ENCODE measurements around the gene RGMA. TPM values are rescaled to one million over a fixed set of nuclear protein-coding genes. Genes with fewer than 3 reads are reported as not detected.

The RGMA gene
- total RNA-seq, 1 experiment from 2014 or later = 41.4 TPM

GRCh38 chr15:93001156-93001555 lies 87.9 kb downstream of the RGMA start:
- no peak overlapping the region for H3K27ac ChIP-seq (ENCODE audit: insufficient read length, low read depth, low read length)

More at GRCh38 chr15:93001156-93001555, 87.9 kb downstream of the RGMA start:
- Histone ChIP-seq H3K14ac (ENCODE audit: insufficient read depth, low read length) (no peak overlapping the region), H3K23ac (ENCODE audit: insufficient read length, low read depth, low read length) (no peak overlapping the region), H2BK15ac (ENCODE audit: low read depth, low read length) (no peak overlapping the region), H4K20me1 (ENCODE audit: control insufficient read depth, insufficient read depth, insufficient read length) (no peaks in the 10 kb centered on the region), H3K4me1 (ENCODE audit: insufficient read depth, low read length) (no peaks in the 10 kb centered on the region), H3K4ac (ENCODE audit: low read depth, low read length) (no peak overlapping the region), H2AFZ (ENCODE audit: low read length) (no peak overlapping the region), H3K79me1 (ENCODE audit: insufficient read depth, low read depth, low read length, poor library complexity, severe bottlenecking) (no peaks in the 10 kb centered on the region), H3K4me2 (ENCODE audit: insufficient read depth, insufficient read length, low read length) (no peak overlapping the region), H3K18ac (ENCODE audit: insufficient read length, low read depth, low read length) (no peak overlapping the region), H3K9ac (ENCODE audit: extremely low read depth, insufficient read length, low read length) (no peak overlapping the region), H4K8ac (replicated peaks; ENCODE audit: insufficient read length, low read depth, low read length) (no peak overlapping the region), H2BK120ac (ENCODE audit: low read depth, low read length, poor library complexity, severe bottlenecking) (no peak overlapping the region), H4K5ac (ENCODE audit: insufficient read length, low read depth, low read length) (no peak overlapping the region), H3K9me3 (ENCODE audit: control insufficient read depth, low read depth, low read length) (no peaks in the 10 kb centered on the region), H2BK5ac (ENCODE audit: insufficient read length, low read length) (no peak overlapping the region), H3K23me2 (ENCODE audit: insufficient read length, low read depth, low read length, poor library complexity, severe bottlenecking) (no peaks in the 10 kb centered on the region), H2BK20ac (ENCODE audit: low read depth, low read length, poor library complexity, severe bottlenecking) (no peak overlapping the region), H3K79me2 (ENCODE audit: insufficient read depth, low read length) (no peaks in the 10 kb centered on the region), H3K56ac (ENCODE audit: insufficient read length, low read depth, low read length) (no peak overlapping the region), H2BK12ac (ENCODE audit: insufficient read length, low read depth, low read length) (no peak overlapping the region), H2AK5ac (ENCODE audit: insufficient read length, low read length) (no peak overlapping the region), H3T11ph (ENCODE audit: low read length) (no peak overlapping the region), H3K27me3 (ENCODE audit: insufficient read depth, low read length) (no peaks in the 10 kb centered on the region), H4K91ac (ENCODE audit: insufficient read length, low read depth, low read length) (no peak overlapping the region)
- TF ChIP-seq CTCF (conservative IDR thresholded peaks at IDR 0.05) = no peak
- WGBS (ENCODE audit: extremely low coverage, insufficient read length, low lambda C conversion rate) = no CpG with 5 or more reads among the region's 6 CpGs
- no peaks in the 10 kb centered on the region for H3K4me1 Mint-ChIP-seq
- H3K9me3 Mint-ChIP-seq = no peaks in the 10 kb centered on the region
- H3K27ac Mint-ChIP-seq = no peak overlapping the region; a peak in 1 of 7 replicates
- no peak for DNase-seq
- H3K4me3 Mint-ChIP-seq = no peak overlapping the region
- no peaks in the 10 kb centered on the region for H3K27me3 Mint-ChIP-seq (ENCODE audit: low read depth)
- peaks cover 60 to 97% (median 95%) of the 10 kb centered on the region in 3 experiments; a peak in 6 of 7 replicates for H3K36me3 Mint-ChIP-seq (ENCODE audit: insufficient read depth in 1 of 3, low read depth in 3 of 3)

Measured in H9 (cell line).